Stimulated activated CD4-positive, alpha-beta T cell treated with anti-CD3 and anti-CD28 coated beads, Interleukin-2, amount 100 ng/mL, for 48 hours (primary cell): ENCODE results near the gene MYO7A.

Experiments used
- DNase-seq, 2 donors: peaks; one replicate each; pipeline ENCODE4 v3.0.0-alpha.2; 2020

The MYO7A gene

DNA sequence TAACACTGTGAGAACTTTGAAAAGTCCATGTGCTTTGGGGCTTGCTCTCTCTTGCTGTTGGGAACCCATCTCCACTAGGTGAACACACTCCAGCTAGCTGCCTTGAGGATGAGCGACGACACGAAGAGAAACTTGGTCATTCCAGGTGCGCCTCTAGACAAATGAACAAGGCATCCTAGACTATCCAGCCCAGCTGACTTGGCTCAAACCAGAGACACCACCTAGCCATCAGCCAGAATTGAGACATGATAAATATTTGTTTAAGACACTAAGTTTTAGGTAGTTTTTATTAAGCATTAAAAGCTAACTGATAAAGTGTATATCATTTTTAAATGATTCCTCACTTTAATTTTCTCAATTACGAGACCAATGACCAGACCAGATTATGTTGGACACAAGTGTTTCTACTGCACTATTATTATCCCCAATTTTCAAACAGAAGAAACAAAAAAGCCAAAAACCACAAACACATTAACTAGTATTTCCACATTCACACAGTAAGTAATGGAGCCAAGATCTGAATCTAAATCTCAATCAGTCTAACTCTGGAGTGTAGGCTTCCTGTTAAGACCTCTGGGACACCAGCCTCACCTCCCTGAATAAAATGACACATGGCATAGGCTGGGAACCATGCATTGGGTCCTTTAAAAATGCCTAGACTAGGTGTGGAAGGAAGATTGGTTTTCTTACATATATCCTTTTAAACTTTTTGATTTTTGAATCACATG is 103.0 kb downstream of the MYO7A start:
- DNase-seq, result no peak

DNA sequence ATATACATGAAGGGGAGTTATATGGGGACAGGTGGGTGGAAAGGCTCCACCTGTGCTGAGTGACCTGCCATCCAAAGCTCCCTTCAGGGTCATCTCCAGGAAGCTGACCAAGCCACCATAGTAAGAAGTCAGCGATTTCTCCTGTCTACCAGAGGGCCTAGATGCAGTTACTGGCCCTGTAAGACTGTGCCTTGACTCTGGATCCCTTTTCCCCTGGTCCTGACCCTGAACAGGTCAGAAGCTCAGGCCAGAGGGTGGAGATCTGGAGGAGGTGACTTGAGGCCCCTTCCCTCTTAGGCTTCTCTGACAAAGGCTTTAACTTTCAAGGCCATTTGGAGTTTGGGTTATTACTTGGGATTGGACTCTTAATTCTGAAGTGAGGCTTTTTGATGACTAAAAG is 103.8 kb downstream of the MYO7A start:
- DNase-seq, result no peak

DNA sequence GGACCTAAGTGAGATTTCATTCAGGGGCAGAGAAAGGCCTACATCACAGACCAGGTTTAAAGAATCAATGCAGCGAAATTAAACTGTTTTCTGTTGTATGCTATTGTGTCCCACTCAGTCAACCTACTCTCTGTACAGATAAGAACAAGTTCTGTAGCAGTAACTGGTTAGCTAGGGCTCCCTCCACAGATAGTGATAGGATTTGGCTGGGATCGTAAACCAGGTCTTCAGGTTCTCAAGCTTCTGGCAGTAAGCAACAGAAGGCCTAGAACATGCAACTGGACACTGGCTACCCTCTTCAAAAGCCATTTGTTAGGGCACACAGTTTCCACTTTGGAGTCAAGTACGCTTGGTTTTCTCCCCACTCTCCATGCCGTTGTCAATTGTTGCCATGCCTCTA is 104.2 kb downstream of the MYO7A start:
- no peak for DNase-seq

DNA sequence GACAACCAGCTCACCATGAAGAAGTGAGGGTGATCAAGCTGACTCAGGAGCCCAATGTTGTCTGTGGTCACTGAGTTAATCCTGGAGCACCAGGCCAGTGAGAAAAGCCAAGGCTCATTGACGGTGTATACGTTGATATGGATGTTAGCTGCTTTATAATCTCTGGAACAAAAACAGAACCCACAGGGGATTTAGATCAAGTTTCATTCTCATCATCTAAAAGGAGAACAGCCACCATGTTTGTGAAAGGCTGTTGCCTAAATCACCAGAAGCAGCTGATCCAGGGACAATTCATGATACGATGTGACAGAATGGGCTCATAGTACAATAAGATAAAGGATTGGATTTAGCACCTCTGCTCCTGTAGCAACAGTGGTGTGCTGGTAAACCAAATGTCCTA is 105.0 kb downstream of the MYO7A start:
- DNase-seq, result no peak

DNA sequence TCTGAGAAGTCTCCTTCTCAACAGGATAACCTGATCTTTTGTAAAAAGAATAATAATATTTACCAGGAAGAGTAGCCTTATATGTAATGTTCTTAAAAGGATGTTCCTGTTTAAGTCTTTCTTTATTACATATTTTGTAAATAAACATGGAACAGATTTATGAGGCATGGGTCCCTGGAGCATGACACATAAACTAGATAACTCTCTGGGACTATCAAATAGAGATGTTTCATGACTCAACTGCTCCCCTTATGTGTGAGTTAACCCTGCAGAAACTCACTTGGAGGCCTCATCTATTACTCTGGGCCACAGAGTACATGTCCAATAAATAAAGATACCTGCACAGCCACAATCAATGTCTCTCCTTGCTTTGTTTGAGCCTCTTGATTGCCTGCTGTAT is 108.9 kb downstream of the MYO7A start:
- no peak for DNase-seq

DNA sequence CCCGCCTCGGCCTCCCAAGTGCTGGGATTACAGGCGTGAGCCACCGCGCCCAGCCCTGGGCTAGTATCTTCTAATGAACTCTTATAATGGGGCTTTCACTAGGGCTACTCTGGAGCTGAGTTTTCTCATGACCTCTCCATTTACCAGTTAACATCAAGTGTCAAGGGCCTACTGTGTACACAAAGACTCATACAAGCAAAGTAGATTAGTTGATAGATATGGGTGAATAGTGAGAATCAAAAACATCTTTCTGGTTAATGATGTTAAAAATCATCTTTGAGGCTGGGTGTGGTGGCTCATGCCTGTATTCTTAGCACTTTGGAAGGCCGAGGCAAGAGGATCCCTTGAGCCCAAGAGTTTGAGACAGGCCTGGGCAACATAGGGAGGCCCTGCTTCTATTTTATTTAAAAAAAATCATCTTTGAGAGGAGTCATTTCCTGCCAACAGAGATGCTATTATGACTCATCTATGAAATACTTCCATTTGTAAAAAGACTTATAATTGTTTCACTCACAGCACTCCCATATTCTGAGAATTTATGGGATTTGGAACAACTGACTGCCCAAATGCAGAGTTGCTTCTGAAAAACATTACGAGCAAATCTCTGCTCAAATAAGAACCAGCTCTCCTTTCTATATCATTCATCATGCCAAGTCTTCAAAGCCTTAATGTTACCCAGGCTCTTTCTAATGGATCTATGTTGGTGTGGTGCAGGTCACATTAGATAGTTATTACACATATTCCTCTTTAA is 116.4 kb downstream of the MYO7A start:
- no peak for DNase-seq

DNA sequence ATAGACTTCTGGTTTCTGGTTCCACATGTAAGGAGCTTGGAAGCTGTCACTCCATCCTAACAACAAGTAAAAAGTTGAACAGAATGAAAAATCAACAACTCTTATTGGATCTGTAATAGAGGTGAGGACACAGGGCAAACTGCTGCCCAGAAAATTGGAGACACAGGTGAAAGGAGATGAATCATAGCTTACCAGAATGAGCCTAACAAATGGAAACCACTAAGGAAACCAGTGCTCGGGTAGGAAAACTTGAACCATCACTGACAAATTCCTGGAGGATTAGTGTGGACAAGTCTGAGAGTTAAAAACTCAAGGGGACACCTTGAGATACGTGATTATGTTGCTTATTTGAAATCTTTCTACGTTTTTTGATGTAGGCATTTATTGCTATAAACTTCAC is 121.4 kb downstream of the MYO7A start:
- no peak for DNase-seq

DNA sequence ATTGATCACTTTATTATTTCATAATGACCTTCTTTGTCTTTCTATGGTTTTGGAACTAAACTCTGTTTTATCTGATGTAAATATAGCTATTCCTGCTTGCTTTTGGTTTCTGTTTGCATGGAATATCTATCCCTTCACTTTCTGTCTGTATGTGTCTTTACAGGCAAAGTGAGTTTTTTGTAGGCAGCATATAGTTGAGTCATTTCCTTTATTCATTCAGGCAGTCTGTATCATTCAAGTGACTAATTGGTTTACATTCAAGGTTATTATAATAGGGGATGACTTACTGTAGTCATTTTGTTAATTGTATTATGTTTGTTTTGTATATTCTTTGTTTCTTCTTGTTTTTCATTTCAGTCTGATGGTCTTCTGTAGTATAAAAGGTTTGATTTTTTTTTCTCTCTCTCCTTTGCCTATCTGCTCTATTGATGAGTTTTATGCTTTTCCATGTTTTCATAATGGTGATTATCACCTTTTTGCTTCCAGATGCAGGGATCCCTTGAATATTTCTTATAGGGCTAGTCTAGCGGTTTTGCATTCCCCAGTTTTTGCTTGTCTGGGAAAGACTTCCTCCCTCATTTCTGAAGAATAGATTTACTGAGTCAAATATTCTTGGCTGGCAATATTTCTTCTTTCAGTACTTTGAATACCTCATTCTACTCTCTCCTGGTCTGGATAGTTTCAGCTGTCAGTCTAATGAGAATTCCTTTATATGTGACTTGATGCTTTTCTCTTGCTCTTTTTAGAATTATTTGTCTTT is 123.0 kb downstream of the MYO7A start:
- no peak for DNase-seq

DNA sequence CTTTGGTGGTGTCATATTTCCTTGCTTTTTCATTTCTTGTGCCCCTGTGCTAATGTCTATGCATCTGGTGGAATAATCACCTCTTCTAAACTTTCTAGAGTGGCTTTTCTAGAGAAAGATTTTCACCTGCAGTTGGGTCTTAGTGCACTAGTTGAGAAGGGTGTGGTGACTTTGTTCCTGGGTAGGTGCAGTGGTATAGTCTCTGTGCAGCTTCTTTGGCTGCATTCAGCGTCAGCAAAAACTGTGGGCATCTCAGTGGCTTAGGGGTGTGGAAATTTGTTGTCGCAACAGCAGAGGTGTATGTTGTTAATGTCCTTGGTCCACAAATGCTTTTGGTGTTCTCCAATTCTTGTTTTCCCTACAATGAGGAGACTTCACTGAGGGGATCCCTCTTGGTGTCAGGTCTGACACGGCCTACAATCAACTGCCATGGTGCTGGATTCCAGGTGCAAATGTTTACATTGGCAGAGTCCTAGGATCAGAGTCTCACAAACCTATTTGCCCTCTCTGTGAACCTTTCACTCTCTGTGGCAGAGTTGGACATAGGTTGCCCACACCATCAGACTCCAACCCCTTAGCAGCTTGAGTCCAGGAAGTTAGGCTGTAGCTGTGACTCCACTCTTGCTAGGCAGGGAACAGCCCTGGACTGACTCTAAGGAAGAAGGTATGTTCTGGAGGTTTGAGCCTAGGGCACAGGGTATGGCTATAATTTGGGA is 124.7 kb downstream of the MYO7A start:
- no peak for DNase-seq

DNA sequence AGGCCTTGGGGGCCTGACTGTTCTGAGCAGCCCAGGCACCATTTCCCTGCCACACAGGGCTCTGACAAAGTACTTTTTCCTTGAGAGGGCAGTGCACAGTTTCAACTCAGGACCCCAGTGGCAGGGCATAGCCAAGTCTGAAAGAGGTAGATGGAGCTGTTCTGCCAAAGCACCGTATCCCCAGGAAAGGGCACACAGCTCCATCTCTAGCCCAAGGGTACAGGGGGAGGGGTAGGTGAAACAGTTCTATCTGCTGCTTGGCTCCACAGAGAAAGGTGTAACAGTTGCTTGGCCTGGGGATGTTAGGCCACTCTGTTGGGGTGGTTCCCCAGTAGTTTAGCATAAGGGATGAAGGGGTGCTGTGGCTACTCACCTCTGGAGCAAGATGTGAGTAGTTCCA is 125.6 kb downstream of the MYO7A start:
- no peak for DNase-seq

DNA sequence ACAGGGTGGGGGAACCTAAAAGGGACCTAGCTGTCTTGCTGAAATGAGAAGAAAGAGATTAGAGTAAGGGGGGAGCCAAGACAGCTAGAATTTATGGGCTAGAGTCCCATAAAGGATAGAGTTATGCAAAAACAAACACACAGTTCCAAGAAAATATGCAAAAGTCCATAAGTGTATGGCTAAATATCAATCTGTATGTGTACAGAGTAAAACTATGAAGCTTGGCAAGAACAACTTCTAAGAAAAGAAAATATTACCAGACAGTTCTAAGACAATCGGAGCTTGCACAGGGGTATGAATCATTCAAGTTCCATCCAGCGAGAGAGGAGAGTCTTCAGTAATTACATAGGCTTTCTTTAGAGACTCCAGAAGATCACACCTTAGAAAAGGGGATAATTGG is 131.6 kb downstream of the MYO7A start:
- DNase-seq, result no peak

DNA sequence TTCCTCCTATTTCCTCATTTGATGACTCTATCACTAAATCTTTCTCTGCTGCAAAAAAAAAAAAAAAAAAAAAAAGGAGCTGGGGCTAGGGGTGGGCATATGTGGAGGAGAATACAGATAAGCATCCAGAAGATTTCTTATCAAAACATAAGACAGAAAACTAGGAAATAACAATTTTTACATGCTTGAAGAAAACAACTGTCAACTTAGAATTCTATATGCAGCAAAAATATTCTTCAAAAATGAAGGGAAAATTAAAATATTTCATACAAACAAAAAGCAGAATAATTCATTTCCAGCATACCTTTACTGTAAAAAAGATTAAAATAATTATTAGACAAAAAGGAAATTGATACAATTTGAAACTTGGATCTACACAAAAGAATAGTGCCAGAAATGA is 134.8 kb downstream of the MYO7A start:
- DNase-seq, result no peak
